ENCODE results near the gene AGPAT2. TPM values are rescaled to one million over a fixed set of nuclear protein-coding genes. Genes with fewer than 3 reads are reported as not detected.
A peak's percentile ranks its signal among the peaks of the same experiment; 100 is the strongest.

The AGPAT2 gene
- total RNA-seq, 1 donor = 31.5 TPM

- peak; percentile 19 for DNase-seq (ENCODE audit: low read depth)
- peak; percentile 43 for TF ChIP-seq CTCF (IDR thresholded peaks at IDR 0.05; ENCODE audit: insufficient read depth, low read depth, low read length)
- H3K4me3 ChIP-seq (ENCODE audit: low read depth, low read length) = peak overlapping the region; percentile 46
Measured at GRCh38 chr9:136665111-136665703, 22.1 kb downstream of the AGPAT2 start.

- H3K4me3 ChIP-seq (ENCODE audit: low read depth, low read length) = no peak overlapping the region
- no peak for TF ChIP-seq CTCF (IDR thresholded peaks at IDR 0.05; ENCODE audit: insufficient read depth, low read depth, low read length)
- DNase-seq (ENCODE audit: low read depth) = no peak
Measured at GRCh38 chr9:136664000-136664915, 23.0 kb downstream of the AGPAT2 start.

GRCh38 chr9:136662656-136663581 is 24.3 kb downstream of the AGPAT2 start, which contains the start of gene EGFL7:
Gene EGFL7 (plus strand): TSS chr9:136662916. CDS start chr9:136668283, 5,367 bp downstream.
- no peak within 1 kb of the TSS for H3K4me3 ChIP-seq (ENCODE audit: low read depth, low read length)
- TF ChIP-seq CTCF (IDR thresholded peaks at IDR 0.05; ENCODE audit: insufficient read depth, low read depth, low read length) = no peak
- no peak for DNase-seq (ENCODE audit: low read depth)

GRCh38 chr9:136662326-136662655 is 25.0 kb downstream of the AGPAT2 start:
- no peak for DNase-seq (ENCODE audit: low read depth)
- H3K4me3 ChIP-seq (ENCODE audit: low read depth, low read length) = no peak overlapping the region
- no peak for TF ChIP-seq CTCF (IDR thresholded peaks at IDR 0.05; ENCODE audit: insufficient read depth, low read depth, low read length)

- TF ChIP-seq CTCF (IDR thresholded peaks at IDR 0.05; ENCODE audit: insufficient read depth, low read depth, low read length) = no peak
- no peak for DNase-seq (ENCODE audit: low read depth)
- H3K4me3 ChIP-seq (ENCODE audit: low read depth, low read length) = no peak overlapping the region
Measured at GRCh38 chr9:136661641-136662325, 25.5 kb downstream of the AGPAT2 start.

- no peak for DNase-seq (ENCODE audit: low read depth)
- no peak for TF ChIP-seq CTCF (IDR thresholded peaks at IDR 0.05; ENCODE audit: insufficient read depth, low read depth, low read length)
- no peak overlapping the region for H3K4me3 ChIP-seq (ENCODE audit: low read depth, low read length)
Measured at GRCh38 chr9:136660971-136661550, 26.2 kb downstream of the AGPAT2 start.

All from fibroblast of villous mesenchyme (primary cell).